Neural cell (in vitro differentiated cells): ENCODE data around the gene GALK2.

Source experiments
- EP300 ChIP-seq: fragments of 450-650 bp; conservative IDR thresholded peaks from 2 replicates; pipeline ENCODE4 v1.6.1; 2014; ENCODE audit warnings: antibody characterized with exemption, mild to moderate bottlenecking, moderate library complexity; ENCODE audit not compliant: poor library complexity, severe bottlenecking
- MXI1 ChIP-seq: fragments of 450-650 bp; conservative IDR thresholded peaks from 2 replicates; pipeline ENCODE4 v1.6.1; 2014; ENCODE audit warnings: antibody characterized with exemption, mild to moderate bottlenecking; ENCODE audit not compliant: poor library complexity, severe bottlenecking
- REST ChIP-seq: IDR thresholded peaks from 2 replicates; pipeline ENCODE4 v1.6.1; 2012; ENCODE audit warnings: borderline replicate concordance

GRCh38 chr15:49287481-49287880, 117.4 kb downstream of the GALK2 start:
- TF ChIP-seq REST: no peak
- no peak for TF ChIP-seq EP300
- TF ChIP-seq MXI1: no peak
